Measurements from ENCODE around the gene CRAT.

DNA sequence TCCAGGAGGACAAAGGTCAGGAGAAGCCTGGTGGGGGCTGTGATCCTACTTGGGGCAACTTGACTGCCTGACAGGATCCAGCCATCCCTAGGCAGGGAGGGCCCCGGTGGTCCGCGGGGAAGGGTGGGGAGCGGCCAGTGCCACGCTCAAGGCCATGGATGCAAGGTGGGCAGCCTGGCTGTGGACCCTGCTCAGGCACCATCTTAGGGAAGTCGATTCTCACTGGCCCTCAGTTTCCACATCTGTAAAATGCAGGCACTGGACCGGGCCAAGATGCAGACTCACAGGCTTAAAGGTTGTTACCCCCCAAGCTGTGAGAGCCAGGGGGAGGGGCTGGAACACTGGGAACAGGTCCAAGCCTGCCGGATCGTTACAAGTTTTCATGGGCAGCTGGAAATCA lies 38.4 kb downstream of the CRAT start:
- TF ChIP-seq, protein P1, sequence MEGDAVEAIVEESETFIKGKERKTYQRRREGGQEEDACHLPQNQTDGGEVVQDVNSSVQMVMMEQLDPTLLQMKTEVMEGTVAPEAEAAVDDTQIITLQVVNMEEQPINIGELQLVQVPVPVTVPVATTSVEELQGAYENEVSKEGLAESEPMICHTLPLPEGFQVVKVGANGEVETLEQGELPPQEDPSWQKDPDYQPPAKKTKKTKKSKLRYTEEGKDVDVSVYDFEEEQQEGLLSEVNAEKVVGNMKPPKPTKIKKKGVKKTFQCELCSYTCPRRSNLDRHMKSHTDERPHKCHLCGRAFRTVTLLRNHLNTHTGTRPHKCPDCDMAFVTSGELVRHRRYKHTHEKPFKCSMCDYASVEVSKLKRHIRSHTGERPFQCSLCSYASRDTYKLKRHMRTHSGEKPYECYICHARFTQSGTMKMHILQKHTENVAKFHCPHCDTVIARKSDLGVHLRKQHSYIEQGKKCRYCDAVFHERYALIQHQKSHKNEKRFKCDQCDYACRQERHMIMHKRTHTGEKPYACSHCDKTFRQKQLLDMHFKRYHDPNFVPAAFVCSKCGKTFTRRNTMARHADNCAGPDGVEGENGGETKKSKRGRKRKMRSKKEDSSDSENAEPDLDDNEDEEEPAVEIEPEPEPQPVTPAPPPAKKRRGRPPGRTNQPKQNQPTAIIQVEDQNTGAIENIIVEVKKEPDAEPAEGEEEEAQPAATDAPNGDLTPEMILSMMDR (optimal IDR thresholded peaks at IDR 0.05 in 1 of 3, IDR thresholded peaks at IDR 0.05 in 1 of 3, conservative IDR thresholded peaks at IDR 0.05 in 1 of 3; ENCODE audit: extremely low read depth in 1 of 3, insufficient read depth in 2 of 3, low read length in 3 of 3): no peak
- no peak for TF ChIP-seq EZH2 (IDR thresholded peaks at IDR 0.05; ENCODE audit: low read length)

Measured in keratinocyte (primary cell).